GM12878 (cell line): ENCODE results near the gene HPSE2. TPM values are rescaled to one million over a fixed set of nuclear protein-coding genes. Genes with fewer than 3 reads are reported as not detected.

Source experiments
- ATAC-seq: fragments of 200-7000 bp; cut with Tn5 transposase; 3 replicates; pipeline ENCODE4 v1.9.1; 2020; ENCODE audit warnings: mild to moderate bottlenecking, moderate library complexity
- BruUV-seq: library from RNA; stranded (reverse); fragments of 400-500 nt; replicated peaks from 2 replicates; lab custom pipeline; 2021; lab: Mats Ljungman, UMichigan
- CTCF ChIA-PET: fragments of 300-600 bp; sonication (Branson Sonifier 250); formaldehyde crosslinking; extraction: SDS; loops from one replicate; lab custom pipeline; 2021; ENCODE audit warnings: inconsistent platforms; lab: Yijun Ruan, JAX
- POLR2A ChIA-PET: fragments of 350-600 bp; formaldehyde crosslinking; extraction: SDS; loops from one replicate; lab custom pipeline; 2021; ENCODE audit warnings: inconsistent platforms; lab: Charles Lee
- RAD21 ChIA-PET: fragments of 300-600 bp; sonication (Branson Sonifier 250); formaldehyde crosslinking; loops from one replicate; lab custom pipeline; 2023; ENCODE audit warnings: antibody characterized with exemption; ENCODE audit not compliant: unreplicated experiment; lab: Charles Lee
- SMC1A ChIA-PET: fragments of 300-600 bp; sonication (Branson Sonifier 250); formaldehyde crosslinking; loops from one replicate; lab custom pipeline; 2023; ENCODE audit not compliant: unreplicated experiment, uncharacterized antibody; lab: Charles Lee
- DNase-seq: peaks from one replicate; pipeline ENCODE4 v3.0.0-alpha.2; 2011; ENCODE audit warnings: low read depth, low spot score
- FAIRE-seq: peaks from 3 replicates; lab custom pipeline; 2011; peaks lifted over from hg19 to GRCh38; lab: Jason Lieb, UNC
- H2AFZ ChIP-seq: 2 replicates; pipeline ENCODE4 v1.6.0; 2011; ENCODE audit warnings: low read depth, low read length, control low read depth; ENCODE audit not compliant: control insufficient read depth
- H3K27ac ChIP-seq: 2 replicates; pipeline ENCODE4 v1.5.1; 2011; ENCODE audit warnings: control low read depth; ENCODE audit not compliant: control insufficient read depth, insufficient read depth
- H3K27me3 ChIP-seq, 2 experiments: replicated peaks in 1 of 2; 2 replicates each; pipeline versions ENCODE4 v1.6.0 to v1.6.1; 2011; ENCODE audit warnings: low read length in 1 of 2; ENCODE audit not compliant: control insufficient read depth in 2 of 2, insufficient read depth in 2 of 2
- H3K36me3 ChIP-seq, 2 experiments: 2 replicates each; pipeline ENCODE4 v1.5.1; 2011; ENCODE audit warnings: low read length in 1 of 2; ENCODE audit not compliant: control insufficient read depth in 2 of 2, insufficient read depth in 2 of 2
- H3K4me1 ChIP-seq: 2 replicates; pipeline ENCODE4 v1.6.1; 2011; ENCODE audit warnings: mild to moderate bottlenecking, low read length, moderate library complexity, mixed read lengths; ENCODE audit not compliant: control insufficient read depth, insufficient read depth
- H3K4me2 ChIP-seq: 2 replicates; pipeline ENCODE4 v1.6.0; 2011; ENCODE audit warnings: control low read depth; ENCODE audit not compliant: control insufficient read depth, insufficient read depth
- H3K4me3 ChIP-seq: fragments of 200-600 bp; sonication (generic); 2 replicates; pipeline ENCODE4 v1.5.1; 2016
- H3K79me2 ChIP-seq: 2 replicates; pipeline ENCODE4 v1.6.0; 2011; ENCODE audit warnings: low read length; ENCODE audit not compliant: control insufficient read depth, insufficient read depth
- H3K9ac ChIP-seq: 2 replicates; pipeline ENCODE4 v1.8.0; 2011; ENCODE audit warnings: low read length, control low read depth, mixed read lengths; ENCODE audit not compliant: control insufficient read depth, insufficient read depth
- H3K9me3 ChIP-seq: replicated peaks from 3 replicates; pipeline ENCODE4 v1.5.1; 2011; ENCODE audit warnings: mild to moderate bottlenecking, low read length; ENCODE audit not compliant: control insufficient read depth, insufficient read depth
- H4K20me1 ChIP-seq: 2 replicates; pipeline ENCODE4 v1.6.0; 2011; ENCODE audit not compliant: control insufficient read depth, insufficient read depth
- KDM1A ChIP-seq: fragments of 200-600 bp; sonication (generic); IDR thresholded peaks from 2 replicates; pipeline ENCODE4 v1.6.1; 2016; ENCODE audit warnings: borderline replicate concordance
- LARP7 ChIP-seq: fragments of 450-650 bp; IDR thresholded peaks from 2 replicates; pipeline ENCODE4 v1.6.1; 2017; ENCODE audit warnings: mild to moderate bottlenecking
- MYC ChIP-seq: IDR thresholded peaks from 2 replicates; pipeline ENCODE4 v1.6.1; 2011; ENCODE audit warnings: mild to moderate bottlenecking, low read length, moderate library complexity, inconsistent platforms; ENCODE audit not compliant: insufficient read depth, insufficient replicate concordance, insufficient read length, severe bottlenecking
- NR2F1 ChIP-seq: fragments of 450-650 bp; conservative IDR thresholded peaks from 2 replicates; pipeline ENCODE4 v1.6.1; 2017; ENCODE audit warnings: mild to moderate bottlenecking
- POU2F2 ChIP-seq: IDR thresholded peaks from 3 replicates; pipeline ENCODE4 v1.6.1; 2011; ENCODE audit warnings: low read depth, mild to moderate bottlenecking, low read length, borderline replicate concordance
- TCF3 ChIP-seq: IDR thresholded peaks from 2 replicates; pipeline ENCODE4 v1.6.1; 2012; ENCODE audit warnings: low read depth, mild to moderate bottlenecking, low read length, borderline replicate concordance; ENCODE audit not compliant: insufficient read depth
- ZNF217 ChIP-seq: fragments of 450-650 bp; IDR thresholded peaks from 2 replicates; pipeline ENCODE4 v1.6.1; 2017; ENCODE audit warnings: antibody characterized with exemption, mild to moderate bottlenecking
- WGBS: methylation state at CpG from one replicate; pipeline ENCODE4 v1.1.6; 2016; ENCODE audit warnings: low lambda C conversion rate; ENCODE audit not compliant: insufficient replicate concordance, insufficient coverage; ENCODE audit errors: missing lambda C conversion rate; 5-methylcytosine and 5-hydroxymethylcytosine counted together
- in situ Hi-C: fragments of 300-500 bp; cut with MboI; formaldehyde crosslinking; loops from 9 replicates; pipeline ENCODE4 v1.14.3; 2018; ENCODE audit warnings: mixed read lengths
- intact Hi-C: fragments of 100-400 bp; cut with micrococcal nuclease; formaldehyde crosslinking; loops from one replicate; pipeline ENCODE4 v1.14.2; 2022; ENCODE audit not compliant: unreplicated experiment
- polyA plus RNA-seq, 11 experiments: library from polyadenylated mRNA; depleted of rRNA in 4 of 11; unstranded in 6 of 11; stranded (reverse) in 5 of 11; fragments of >200 nt; fragmentation: Nextera tagmentation in 4 of 11; fragmentation: Illumina TruSeq in 1 of 11; extraction: Ambion mirVana in 4 of 11; extraction: Trizol in 1 of 11; gene quantifications; 1 replicate in 1 of 11; 2 replicates in 10 of 11; pipeline versions ENCODE4 v1.2.1 to v1.2.3, GENCODE V29; 2011 to 2016; ENCODE audit warnings: inconsistent platforms in 2 of 11, missing spikeins in 2 of 11, low read depth in 1 of 11
- total RNA-seq, 4 experiments: library from RNA; depleted of rRNA in 3 of 4; stranded (reverse); fragments of >200 nt in 3 of 4; fragmentation: Illumina TruSeq in 1 of 4; extraction: Trizol in 1 of 4; gene quantifications; 2 replicates each; pipeline versions ENCODE4 v1.2.1 to v1.2.3, GENCODE V29; 2013 to 2021
- TF ChIP-seq, protein P1 (sequence below): fragments of 450-650 bp; IDR thresholded peaks from 2 replicates; pipeline ENCODE4 v1.6.1; 2016; ENCODE audit warnings: mild to moderate bottlenecking
- TF ChIP-seq, protein P2 (sequence below): fragments of 450-650 bp; IDR thresholded peaks from 2 replicates; pipeline ENCODE4 v1.6.1; 2017; ENCODE audit warnings: borderline replicate concordance
- TF ChIP-seq, protein P3 (sequence below): fragments of 450-650 bp; IDR thresholded peaks from 2 replicates; pipeline ENCODE4 v1.6.1; 2017; ENCODE audit warnings: antibody characterized with exemption, mild to moderate bottlenecking, moderate library complexity
- TF ChIP-seq, protein P4 (sequence below): fragments of 450-650 bp; IDR thresholded peaks from 2 replicates; pipeline ENCODE4 v1.6.1; 2014; ENCODE audit warnings: mild to moderate bottlenecking
- TF ChIP-seq, protein P5 (sequence below): fragments of 450-650 bp; IDR thresholded peaks from 2 replicates; pipeline ENCODE4 v1.6.1; 2017; ENCODE audit warnings: mild to moderate bottlenecking, moderate library complexity

Gene HPSE2
- total and polyA plus RNA-seq, 10 of the 15 experiments (the other 5 are each of a cell fraction or from before 2014, with no cell fraction given): 0.06 TPM; not detected in 9

DNA sequence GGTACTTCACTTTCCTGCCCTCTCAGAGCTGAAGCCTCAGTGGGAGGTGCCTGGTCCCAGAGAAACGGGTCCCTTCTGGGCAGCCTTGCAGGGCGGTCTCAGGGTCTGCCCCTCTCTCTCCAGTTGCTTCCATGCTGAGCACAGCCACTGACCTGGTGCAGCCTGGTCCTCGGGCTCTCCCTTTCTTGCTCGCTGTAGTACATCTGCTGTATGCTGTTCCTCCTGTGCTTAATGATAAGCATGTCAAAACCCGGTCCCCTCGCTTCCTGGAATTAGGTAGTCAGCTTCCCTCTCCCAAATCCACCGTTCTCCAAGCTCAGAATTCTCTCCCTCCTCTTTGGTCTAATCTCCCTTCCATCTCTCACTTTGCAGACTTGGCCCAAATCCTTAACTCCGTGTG is 777.9 kb downstream of the HPSE2 start:
- FAIRE-seq (no peak), DNase-seq (no peak), ATAC-seq (no peak)
- ChIA-PET RAD21 (no interaction called here), POLR2A (no interaction called here), CTCF (no interaction called here), SMC1A (no interaction called here)
- Histone ChIP-seq H4K20me1 (no peaks in the 10 kb centered on the region), H3K4me1 (no peaks in the 10 kb centered on the region), H3K4me2 (no peak overlapping the region), H3K4me3 (no peak overlapping the region), H3K9me3 (no peaks in the 10 kb centered on the region), H3K36me3 (no peaks in the 10 kb centered on the region), H3K9ac (no peak overlapping the region), H3K27me3 (no peaks in the 10 kb centered on the region), H3K27ac (no peak overlapping the region), H2AFZ (no peak overlapping the region), H3K79me2 (no peaks in the 10 kb centered on the region)
- BruUV-seq: no TSS peak
- in situ Hi-C loops (no loop called here), intact Hi-C loops (no loop called here)
- WGBS: 37% methylated on average over 7 of the region's 8 CpGs
- TF ChIP-seq KDM1A (no peak), TCF3 (no peak), ZNF217 (no peak), MYC (no peak), LARP7 (no peak), POU2F2 (no peak), NR2F1 (no peak)
- TF ChIP-seq, protein P1, sequence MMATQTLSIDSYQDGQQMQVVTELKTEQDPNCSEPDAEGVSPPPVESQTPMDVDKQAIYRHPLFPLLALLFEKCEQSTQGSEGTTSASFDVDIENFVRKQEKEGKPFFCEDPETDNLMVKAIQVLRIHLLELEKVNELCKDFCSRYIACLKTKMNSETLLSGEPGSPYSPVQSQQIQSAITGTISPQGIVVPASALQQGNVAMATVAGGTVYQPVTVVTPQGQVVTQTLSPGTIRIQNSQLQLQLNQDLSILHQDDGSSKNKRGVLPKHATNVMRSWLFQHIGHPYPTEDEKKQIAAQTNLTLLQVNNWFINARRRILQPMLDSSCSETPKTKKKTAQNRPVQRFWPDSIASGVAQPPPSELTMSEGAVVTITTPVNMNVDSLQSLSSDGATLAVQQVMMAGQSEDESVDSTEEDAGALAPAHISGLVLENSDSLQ: no peak
- TF ChIP-seq, protein P2, sequence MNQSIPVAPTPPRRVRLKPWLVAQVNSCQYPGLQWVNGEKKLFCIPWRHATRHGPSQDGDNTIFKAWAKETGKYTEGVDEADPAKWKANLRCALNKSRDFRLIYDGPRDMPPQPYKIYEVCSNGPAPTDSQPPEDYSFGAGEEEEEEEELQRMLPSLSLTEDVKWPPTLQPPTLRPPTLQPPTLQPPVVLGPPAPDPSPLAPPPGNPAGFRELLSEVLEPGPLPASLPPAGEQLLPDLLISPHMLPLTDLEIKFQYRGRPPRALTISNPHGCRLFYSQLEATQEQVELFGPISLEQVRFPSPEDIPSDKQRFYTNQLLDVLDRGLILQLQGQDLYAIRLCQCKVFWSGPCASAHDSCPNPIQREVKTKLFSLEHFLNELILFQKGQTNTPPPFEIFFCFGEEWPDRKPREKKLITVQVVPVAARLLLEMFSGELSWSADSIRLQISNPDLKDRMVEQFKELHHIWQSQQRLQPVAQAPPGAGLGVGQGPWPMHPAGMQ: no peak
- TF ChIP-seq, protein P3, sequence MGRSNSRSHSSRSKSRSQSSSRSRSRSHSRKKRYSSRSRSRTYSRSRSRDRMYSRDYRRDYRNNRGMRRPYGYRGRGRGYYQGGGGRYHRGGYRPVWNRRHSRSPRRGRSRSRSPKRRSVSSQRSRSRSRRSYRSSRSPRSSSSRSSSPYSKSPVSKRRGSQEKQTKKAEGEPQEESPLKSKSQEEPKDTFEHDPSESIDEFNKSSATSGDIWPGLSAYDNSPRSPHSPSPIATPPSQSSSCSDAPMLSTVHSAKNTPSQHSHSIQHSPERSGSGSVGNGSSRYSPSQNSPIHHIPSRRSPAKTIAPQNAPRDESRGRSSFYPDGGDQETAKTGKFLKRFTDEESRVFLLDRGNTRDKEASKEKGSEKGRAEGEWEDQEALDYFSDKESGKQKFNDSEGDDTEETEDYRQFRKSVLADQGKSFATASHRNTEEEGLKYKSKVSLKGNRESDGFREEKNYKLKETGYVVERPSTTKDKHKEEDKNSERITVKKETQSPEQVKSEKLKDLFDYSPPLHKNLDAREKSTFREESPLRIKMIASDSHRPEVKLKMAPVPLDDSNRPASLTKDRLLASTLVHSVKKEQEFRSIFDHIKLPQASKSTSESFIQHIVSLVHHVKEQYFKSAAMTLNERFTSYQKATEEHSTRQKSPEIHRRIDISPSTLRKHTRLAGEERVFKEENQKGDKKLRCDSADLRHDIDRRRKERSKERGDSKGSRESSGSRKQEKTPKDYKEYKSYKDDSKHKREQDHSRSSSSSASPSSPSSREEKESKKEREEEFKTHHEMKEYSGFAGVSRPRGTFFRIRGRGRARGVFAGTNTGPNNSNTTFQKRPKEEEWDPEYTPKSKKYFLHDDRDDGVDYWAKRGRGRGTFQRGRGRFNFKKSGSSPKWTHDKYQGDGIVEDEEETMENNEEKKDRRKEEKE: no peak
- TF ChIP-seq, protein P4, sequence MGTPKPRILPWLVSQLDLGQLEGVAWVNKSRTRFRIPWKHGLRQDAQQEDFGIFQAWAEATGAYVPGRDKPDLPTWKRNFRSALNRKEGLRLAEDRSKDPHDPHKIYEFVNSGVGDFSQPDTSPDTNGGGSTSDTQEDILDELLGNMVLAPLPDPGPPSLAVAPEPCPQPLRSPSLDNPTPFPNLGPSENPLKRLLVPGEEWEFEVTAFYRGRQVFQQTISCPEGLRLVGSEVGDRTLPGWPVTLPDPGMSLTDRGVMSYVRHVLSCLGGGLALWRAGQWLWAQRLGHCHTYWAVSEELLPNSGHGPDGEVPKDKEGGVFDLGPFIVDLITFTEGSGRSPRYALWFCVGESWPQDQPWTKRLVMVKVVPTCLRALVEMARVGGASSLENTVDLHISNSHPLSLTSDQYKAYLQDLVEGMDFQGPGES: no peak
- TF ChIP-seq, protein P5, sequence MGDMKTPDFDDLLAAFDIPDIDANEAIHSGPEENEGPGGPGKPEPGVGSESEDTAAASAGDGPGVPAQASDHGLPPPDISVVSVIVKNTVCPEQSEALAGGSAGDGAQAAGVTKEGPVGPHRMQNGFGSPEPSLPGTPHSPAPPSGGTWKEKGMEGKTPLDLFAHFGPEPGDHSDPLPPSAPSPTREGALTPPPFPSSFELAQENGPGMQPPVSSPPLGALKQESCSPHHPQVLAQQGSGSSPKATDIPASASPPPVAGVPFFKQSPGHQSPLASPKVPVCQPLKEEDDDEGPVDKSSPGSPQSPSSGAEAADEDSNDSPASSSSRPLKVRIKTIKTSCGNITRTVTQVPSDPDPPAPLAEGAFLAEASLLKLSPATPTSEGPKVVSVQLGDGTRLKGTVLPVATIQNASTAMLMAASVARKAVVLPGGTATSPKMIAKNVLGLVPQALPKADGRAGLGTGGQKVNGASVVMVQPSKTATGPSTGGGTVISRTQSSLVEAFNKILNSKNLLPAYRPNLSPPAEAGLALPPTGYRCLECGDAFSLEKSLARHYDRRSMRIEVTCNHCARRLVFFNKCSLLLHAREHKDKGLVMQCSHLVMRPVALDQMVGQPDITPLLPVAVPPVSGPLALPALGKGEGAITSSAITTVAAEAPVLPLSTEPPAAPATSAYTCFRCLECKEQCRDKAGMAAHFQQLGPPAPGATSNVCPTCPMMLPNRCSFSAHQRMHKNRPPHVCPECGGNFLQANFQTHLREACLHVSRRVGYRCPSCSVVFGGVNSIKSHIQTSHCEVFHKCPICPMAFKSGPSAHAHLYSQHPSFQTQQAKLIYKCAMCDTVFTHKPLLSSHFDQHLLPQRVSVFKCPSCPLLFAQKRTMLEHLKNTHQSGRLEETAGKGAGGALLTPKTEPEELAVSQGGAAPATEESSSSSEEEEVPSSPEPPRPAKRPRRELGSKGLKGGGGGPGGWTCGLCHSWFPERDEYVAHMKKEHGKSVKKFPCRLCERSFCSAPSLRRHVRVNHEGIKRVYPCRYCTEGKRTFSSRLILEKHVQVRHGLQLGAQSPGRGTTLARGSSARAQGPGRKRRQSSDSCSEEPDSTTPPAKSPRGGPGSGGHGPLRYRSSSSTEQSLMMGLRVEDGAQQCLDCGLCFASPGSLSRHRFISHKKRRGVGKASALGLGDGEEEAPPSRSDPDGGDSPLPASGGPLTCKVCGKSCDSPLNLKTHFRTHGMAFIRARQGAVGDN: no peak
